Sigmoid colon (tissue), 4 donors: Measurements from ENCODE around the gene NRXN2.

Source experiments
- POLR2A ChIP-seq, 2 donors: fragments of 450-650 bp; IDR thresholded peaks; one replicate each; pipeline ENCODE4 v1.6.1; 2016; ENCODE audit warnings: antibody characterized with exemption in 2 of 2, mild to moderate bottlenecking in 2 of 2, moderate library complexity in 2 of 2
- POLR2AphosphoS5 ChIP-seq, 4 donors: sonication (generic); formaldehyde crosslinking; IDR thresholded peaks; one replicate each; pipeline ENCODE4 v1.6.1; 2017; ENCODE audit warnings: antibody characterized with exemption in 4 of 4
- TF ChIP-seq, protein P1 (sequence below), 4 experiments: fragments of 450-650 bp in 3 of 4; fragments of 200-600 bp in 1 of 4; IDR thresholded peaks; one replicate each; pipeline ENCODE4 v1.5.1; 2016 to 2019; ENCODE audit warnings: antibody characterized with exemption in 4 of 4, mild to moderate bottlenecking in 3 of 4, moderate library complexity in 2 of 4

DNA sequence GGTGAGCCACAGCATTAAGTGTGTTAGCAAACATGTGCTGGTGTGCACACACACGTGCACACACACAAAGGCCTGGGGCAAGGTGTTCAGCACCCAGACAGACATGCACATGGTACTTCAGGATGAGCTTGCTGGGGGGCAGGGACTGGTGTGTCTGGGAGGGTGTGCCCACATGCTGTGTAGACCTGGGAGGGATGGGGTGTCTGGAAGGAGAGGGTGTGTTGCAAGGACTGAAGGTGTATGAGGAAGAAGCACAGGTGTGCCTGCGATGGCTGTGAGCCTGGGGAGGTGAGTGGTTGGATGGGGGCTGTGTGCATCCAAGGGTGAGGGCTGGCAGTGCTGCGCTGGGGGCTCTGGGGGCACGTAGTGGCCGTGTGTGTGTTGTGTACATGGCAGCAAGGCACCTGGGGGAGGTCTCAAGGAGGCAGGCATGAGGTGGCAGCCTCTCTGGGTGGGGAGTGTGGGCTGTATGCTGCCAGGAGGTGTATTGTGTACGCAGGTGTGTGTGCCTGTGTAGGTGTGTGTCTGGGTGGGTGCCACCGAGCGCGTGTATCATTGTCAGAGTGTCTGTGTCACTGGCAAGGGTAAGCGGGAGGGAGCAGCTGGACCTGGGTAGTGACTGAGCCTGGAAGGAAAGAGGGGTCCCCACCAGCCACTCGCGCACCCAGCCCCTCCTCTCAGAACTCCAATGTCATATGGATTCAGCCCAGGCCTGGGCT is 2.2 kb downstream of the NRXN2 start:
- TF ChIP-seq, protein P1, sequence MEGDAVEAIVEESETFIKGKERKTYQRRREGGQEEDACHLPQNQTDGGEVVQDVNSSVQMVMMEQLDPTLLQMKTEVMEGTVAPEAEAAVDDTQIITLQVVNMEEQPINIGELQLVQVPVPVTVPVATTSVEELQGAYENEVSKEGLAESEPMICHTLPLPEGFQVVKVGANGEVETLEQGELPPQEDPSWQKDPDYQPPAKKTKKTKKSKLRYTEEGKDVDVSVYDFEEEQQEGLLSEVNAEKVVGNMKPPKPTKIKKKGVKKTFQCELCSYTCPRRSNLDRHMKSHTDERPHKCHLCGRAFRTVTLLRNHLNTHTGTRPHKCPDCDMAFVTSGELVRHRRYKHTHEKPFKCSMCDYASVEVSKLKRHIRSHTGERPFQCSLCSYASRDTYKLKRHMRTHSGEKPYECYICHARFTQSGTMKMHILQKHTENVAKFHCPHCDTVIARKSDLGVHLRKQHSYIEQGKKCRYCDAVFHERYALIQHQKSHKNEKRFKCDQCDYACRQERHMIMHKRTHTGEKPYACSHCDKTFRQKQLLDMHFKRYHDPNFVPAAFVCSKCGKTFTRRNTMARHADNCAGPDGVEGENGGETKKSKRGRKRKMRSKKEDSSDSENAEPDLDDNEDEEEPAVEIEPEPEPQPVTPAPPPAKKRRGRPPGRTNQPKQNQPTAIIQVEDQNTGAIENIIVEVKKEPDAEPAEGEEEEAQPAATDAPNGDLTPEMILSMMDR (IDR thresholded peaks at IDR 0.05): no peak
- TF ChIP-seq POLR2AphosphoS5 (IDR thresholded peaks at IDR 0.05) (no peak), POLR2A (IDR thresholded peaks at IDR 0.05) (no peak)
